ENCODE data around the gene FUT4.
A peak's percentile ranks its signal among the peaks of the same experiment; 100 is the strongest.

GRCh38 chr11:94543695-94544645 lies at the start of gene FUT4:
- peak; percentile 89 for TF ChIP-seq POLR2A (IDR thresholded peaks at IDR 0.05)
- TF ChIP-seq CTCF (IDR thresholded peaks at IDR 0.05) = peak in 1 of 5 experiments; percentile 24

All from transverse colon (tissue), 3 donors.